Neural cell (in vitro differentiated cells): ENCODE data around the gene RNGTT. TPM values are rescaled to one million over a fixed set of nuclear protein-coding genes. Genes with fewer than 3 reads are reported as not detected.

ENCODE experiments used
- H2AFZ ChIP-seq: fragments of 200-600, 300-800 bp; sonication (generic), shearing (Covaris generic); 2 replicates; pipeline ENCODE4 v1.6.0; 2014; ENCODE audit warnings: low read depth, mild to moderate bottlenecking, antibody characterized with exemption, low read length, moderate library complexity
- H3F3A ChIP-seq: fragments of 200-600 bp; shearing (Covaris generic); 2 replicates; pipeline ENCODE4 v1.6.1; 2016; ENCODE audit warnings: mild to moderate bottlenecking, moderate library complexity, mixed read lengths, antibody characterized with exemption, low read length; ENCODE audit not compliant: insufficient read depth, poor library complexity, severe bottlenecking
- H3K27ac ChIP-seq: fragments of 200-600, 300-800 bp; sonication (generic), shearing (Covaris generic); 2 replicates; pipeline ENCODE4 v1.5.1; 2014; ENCODE audit warnings: mild to moderate bottlenecking, low read length, moderate library complexity
- H3K27me3 ChIP-seq: fragments of 300-800, 200-600 bp; sonication (generic), shearing (Covaris generic); 2 replicates; pipeline ENCODE4 v1.6.0; 2014; ENCODE audit warnings: mild to moderate bottlenecking, low read depth, low read length, moderate library complexity; ENCODE audit not compliant: insufficient read depth
- H3K36me3 ChIP-seq: fragments of 300-800, 200-600 bp; sonication (generic), shearing (Covaris generic); 2 replicates; pipeline ENCODE4 v1.5.1; 2014; ENCODE audit warnings: mild to moderate bottlenecking, antibody characterized with exemption, low read length, moderate library complexity; ENCODE audit not compliant: insufficient read depth
- H3K4me2 ChIP-seq: fragments of 300-800, 200-600 bp; sonication (generic), shearing (Covaris generic); 2 replicates; pipeline ENCODE4 v1.6.0; 2014; ENCODE audit warnings: mild to moderate bottlenecking, low read length
- H3K4me3 ChIP-seq: fragments of 300-800, 200-600 bp; sonication (generic), shearing (Covaris generic); 2 replicates; pipeline ENCODE4 v1.5.1; 2014; ENCODE audit warnings: mild to moderate bottlenecking, low read length, moderate library complexity
- H3K79me2 ChIP-seq: fragments of 200-600 bp; shearing (Covaris generic); replicated peaks from 2 replicates; pipeline ENCODE4 v1.6.0; 2014; ENCODE audit warnings: mild to moderate bottlenecking, low read length, moderate library complexity; ENCODE audit not compliant: insufficient read depth
- H3K9ac ChIP-seq: fragments of 300-800, 200-600 bp; sonication (generic), shearing (Covaris generic); 2 replicates; pipeline ENCODE4 v1.6.1; 2016; ENCODE audit warnings: mild to moderate bottlenecking, low read length, mixed read lengths
- H3K9me2 ChIP-seq: fragments of 200-600 bp; shearing (Covaris generic); 2 replicates; pipeline ENCODE4 v1.6.1; 2016; ENCODE audit warnings: mild to moderate bottlenecking, low read length, mixed read lengths; ENCODE audit not compliant: insufficient read depth
- H3K9me3 ChIP-seq: fragments of 200-600, 300-800 bp; sonication (generic), shearing (Covaris generic); 2 replicates; pipeline ENCODE4 v1.6.1; 2016; ENCODE audit warnings: mild to moderate bottlenecking, mixed run types, low read length, moderate library complexity, mixed read lengths
- H4K20me1 ChIP-seq: fragments of 200-600 bp; shearing (Covaris generic); 2 replicates; pipeline ENCODE4 v1.6.1; 2016; ENCODE audit warnings: mild to moderate bottlenecking, mixed run types; ENCODE audit not compliant: insufficient read depth
- EP300 ChIP-seq: fragments of 450-650 bp; conservative IDR thresholded peaks from 2 replicates; pipeline ENCODE4 v1.6.1; 2014; ENCODE audit warnings: antibody characterized with exemption, mild to moderate bottlenecking, moderate library complexity; ENCODE audit not compliant: poor library complexity, severe bottlenecking
- EZH2 ChIP-seq: fragments of 200-600, 300-800 bp; shearing (Covaris generic), sonication (generic); IDR thresholded peaks from 2 replicates; pipeline ENCODE4 v1.6.1; 2014; ENCODE audit warnings: antibody characterized with exemption, low read length, borderline replicate concordance, mild to moderate bottlenecking; ENCODE audit not compliant: insufficient read depth, poor library complexity, severe bottlenecking
- MXI1 ChIP-seq: fragments of 450-650 bp; conservative IDR thresholded peaks from 2 replicates; pipeline ENCODE4 v1.6.1; 2014; ENCODE audit warnings: antibody characterized with exemption, mild to moderate bottlenecking; ENCODE audit not compliant: poor library complexity, severe bottlenecking
- POLR2AphosphoS5 ChIP-seq: IDR thresholded peaks from 2 replicates; pipeline ENCODE4 v1.6.1; 2012
- RAD21 ChIP-seq: fragments of 450-650 bp; conservative IDR thresholded peaks from 2 replicates; pipeline ENCODE4 v1.6.1; 2014; ENCODE audit warnings: antibody characterized with exemption, mild to moderate bottlenecking, moderate library complexity
- REST ChIP-seq: IDR thresholded peaks from 2 replicates; pipeline ENCODE4 v1.6.1; 2012; ENCODE audit warnings: borderline replicate concordance
- SMC3 ChIP-seq: fragments of 450-650 bp; conservative IDR thresholded peaks from 2 replicates; pipeline ENCODE4 v1.6.1; 2014; ENCODE audit warnings: antibody characterized with exemption, mild to moderate bottlenecking, moderate library complexity; ENCODE audit not compliant: poor library complexity
- TAF1 ChIP-seq: IDR thresholded peaks from 2 replicates; pipeline ENCODE4 v1.6.1; 2012; ENCODE audit warnings: low read depth
- polyA plus RNA-seq: library from polyadenylated mRNA; depleted of rRNA; stranded (reverse); fragments of >200 nt; gene quantifications from 2 replicates; pipeline ENCODE4 v1.2.3, GENCODE V29; 2014
- TF ChIP-seq, protein P1 (sequence below): fragments of 450-650 bp; IDR thresholded peaks from 2 replicates; pipeline ENCODE4 v1.5.1; 2014; ENCODE audit warnings: antibody characterized with exemption, mild to moderate bottlenecking, moderate library complexity; ENCODE audit not compliant: poor library complexity, severe bottlenecking

RNGTT gene
- polyA plus RNA-seq, 1 donor from 2014 or later = 28.3 TPM

- Histone ChIP-seq H3K79me2 (no peaks in the 10 kb centered on the region), H3K9me3 (no peaks in the 10 kb centered on the region), H4K20me1 (no peaks in the 10 kb centered on the region), H3K4me2 (no peak overlapping the region), H3F3A (no peaks in the 10 kb centered on the region), H3K27ac (no peak overlapping the region), H3K9ac (no peak overlapping the region), H3K9me2 (no peaks in the 10 kb centered on the region), H3K27me3 (no peaks in the 10 kb centered on the region), H3K36me3 (no peaks in the 10 kb centered on the region), H2AFZ (no peak overlapping the region), H3K4me3 (no peak overlapping the region)
- TF ChIP-seq POLR2AphosphoS5 = no peak
- no peak for TF ChIP-seq TAF1
- TF ChIP-seq RAD21 = no peak
- TF ChIP-seq MXI1 = no peak
- TF ChIP-seq EP300 = no peak
- TF ChIP-seq EZH2 = no peak
- no peak for TF ChIP-seq REST
- TF ChIP-seq, protein P1, sequence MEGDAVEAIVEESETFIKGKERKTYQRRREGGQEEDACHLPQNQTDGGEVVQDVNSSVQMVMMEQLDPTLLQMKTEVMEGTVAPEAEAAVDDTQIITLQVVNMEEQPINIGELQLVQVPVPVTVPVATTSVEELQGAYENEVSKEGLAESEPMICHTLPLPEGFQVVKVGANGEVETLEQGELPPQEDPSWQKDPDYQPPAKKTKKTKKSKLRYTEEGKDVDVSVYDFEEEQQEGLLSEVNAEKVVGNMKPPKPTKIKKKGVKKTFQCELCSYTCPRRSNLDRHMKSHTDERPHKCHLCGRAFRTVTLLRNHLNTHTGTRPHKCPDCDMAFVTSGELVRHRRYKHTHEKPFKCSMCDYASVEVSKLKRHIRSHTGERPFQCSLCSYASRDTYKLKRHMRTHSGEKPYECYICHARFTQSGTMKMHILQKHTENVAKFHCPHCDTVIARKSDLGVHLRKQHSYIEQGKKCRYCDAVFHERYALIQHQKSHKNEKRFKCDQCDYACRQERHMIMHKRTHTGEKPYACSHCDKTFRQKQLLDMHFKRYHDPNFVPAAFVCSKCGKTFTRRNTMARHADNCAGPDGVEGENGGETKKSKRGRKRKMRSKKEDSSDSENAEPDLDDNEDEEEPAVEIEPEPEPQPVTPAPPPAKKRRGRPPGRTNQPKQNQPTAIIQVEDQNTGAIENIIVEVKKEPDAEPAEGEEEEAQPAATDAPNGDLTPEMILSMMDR = no peak
- no peak for TF ChIP-seq SMC3
These were observed 199.3 kb downstream of the RNGTT start for GRCh38 chr6:88764081-88764480.

- Histone ChIP-seq H3K4me3 (no peak overlapping the region), H3K9me3 (no peaks in the 10 kb centered on the region), H4K20me1 (no peaks in the 10 kb centered on the region), H3K79me2 (no peaks in the 10 kb centered on the region), H3K4me2 (no peak overlapping the region), H3K9me2 (no peaks in the 10 kb centered on the region), H3K9ac (no peak overlapping the region), H3K27ac (no peak overlapping the region), H3K36me3 (no peaks in the 10 kb centered on the region), H2AFZ (no peak overlapping the region), H3K27me3 (no peaks in the 10 kb centered on the region), H3F3A (no peaks in the 10 kb centered on the region)
- TF ChIP-seq MXI1 (no peak), EZH2 (no peak), TAF1 (no peak), RAD21 (no peak), SMC3 (no peak), REST (no peak), POLR2AphosphoS5 (no peak), EP300 (no peak)
- TF ChIP-seq, protein P1 = no peak
These were observed 200.3 kb downstream of the RNGTT start for GRCh38 chr6:88763160-88763559.
